Mesodermal cell (in vitro differentiated cells): Measurements from ENCODE around the gene MUC20.
"Not testable (repeated sequence)": the region's sequence is repeated elsewhere in the genome, so short reads cannot be mapped to it uniquely, and the experiment has no call there.

Experiments
- H3K27ac ChIP-seq: 2 replicates; pipeline ENCODE4 v1.7.0; 2013; ENCODE audit warnings: mild to moderate bottlenecking, low read depth, low read length, moderate library complexity; ENCODE audit not compliant: severe bottlenecking
- H3K36me3 ChIP-seq: 2 replicates; pipeline ENCODE4 v1.7.1; 2013; ENCODE audit warnings: mild to moderate bottlenecking, low read length, moderate library complexity; ENCODE audit not compliant: control insufficient read depth, insufficient read depth
- H3K4me1 ChIP-seq: one replicate; pipeline ENCODE4 v1.7.1; 2013; ENCODE audit warnings: mild to moderate bottlenecking, low read length; ENCODE audit not compliant: insufficient read depth, control insufficient read depth, poor library complexity, severe bottlenecking
- H3K4me3 ChIP-seq: 2 replicates; pipeline ENCODE4 v1.7.0; 2013; ENCODE audit warnings: low read length, control low read depth, mild to moderate bottlenecking; ENCODE audit not compliant: insufficient read depth, poor library complexity, severe bottlenecking; ENCODE audit errors: extremely low read depth
- H3K9me3 ChIP-seq: 2 replicates; pipeline ENCODE4 v1.7.1; 2013; ENCODE audit warnings: mild to moderate bottlenecking, low read length, moderate library complexity; ENCODE audit not compliant: control insufficient read depth
- WGBS, 2 experiments: methylation state at CpG; one replicate each; pipeline ENCODE4 v1.1.5; 2013; ENCODE audit warnings: missing lambda C conversion rate in 2 of 2; ENCODE audit not compliant: insufficient coverage in 2 of 2; 5-methylcytosine and 5-hydroxymethylcytosine counted together

The MUC20 gene

GRCh38 chr3:195703776-195704175, 17.0 kb upstream of the MUC20 start:
- Histone ChIP-seq H3K36me3 (no peaks in the 10 kb centered on the region), H3K4me3 (no peak overlapping the region), H3K9me3 (no peaks in the 10 kb centered on the region), H3K27ac (no peak overlapping the region), H3K4me1 (no peaks in the 10 kb centered on the region)
- 63 to 88% methylated on average over 1 to 5 of the region's 5 CpGs for WGBS, 2 experiments

GRCh38 chr3:195704433-195704999, 16.3 kb upstream of the MUC20 start:
- Histone ChIP-seq H3K9me3 (no peaks in the 10 kb centered on the region), H3K27ac (no peak overlapping the region), H3K4me1 (no peaks in the 10 kb centered on the region), H3K4me3 (no peak overlapping the region), H3K36me3 (no peaks in the 10 kb centered on the region)
- WGBS, 2 experiments, result 68 to 71% methylated on average over 7 to 9 of the region's 9 CpGs

- Histone ChIP-seq H3K4me3 (no peak overlapping the region), H3K27ac (no peak overlapping the region), H3K36me3 (no peaks in the 10 kb centered on the region), H3K9me3 (no peaks in the 10 kb centered on the region), H3K4me1 (no peaks in the 10 kb centered on the region)
- 87 to 88% methylated on average over 9 of the region's 9 CpGs for WGBS, 2 experiments
Measured at GRCh38 chr3:195705081-195705991, 15.4 kb upstream of the MUC20 start.

GRCh38 chr3:195708061-195708460, 12.7 kb upstream of the MUC20 start:
- Histone ChIP-seq H3K4me3 (no peak overlapping the region), H3K9me3 (no peaks in the 10 kb centered on the region), H3K36me3 (no peaks in the 10 kb centered on the region), H3K4me1 (no peaks in the 10 kb centered on the region), H3K27ac (no peak overlapping the region)
- 71 to 76% methylated on average over 5 to 6 of the region's 6 CpGs for WGBS, 2 experiments

GRCh38 chr3:195708626-195709481, 11.9 kb upstream of the MUC20 start:
- Histone ChIP-seq H3K9me3 (no peaks in the 10 kb centered on the region), H3K36me3 (no peaks in the 10 kb centered on the region), H3K4me3 (no peak overlapping the region), H3K4me1 (no peaks in the 10 kb centered on the region), H3K27ac (no peak overlapping the region)
- 85 to 89% methylated on average over 6 of the region's 6 CpGs for WGBS, 2 experiments

- Histone ChIP-seq H3K4me3 (no peak overlapping the region), H3K9me3 (no peaks in the 10 kb centered on the region), H3K36me3 (no peaks in the 10 kb centered on the region), H3K27ac (no peak overlapping the region), H3K4me1 (no peaks in the 10 kb centered on the region)
- WGBS, 2 experiments, result 90 to 99% methylated on average over 5 of the region's 6 CpGs
Measured at GRCh38 chr3:195709676-195710085, 11.1 kb upstream of the MUC20 start.

- H3K9me3 ChIP-seq, H3K4me1 ChIP-seq, H3K27ac ChIP-seq, H3K36me3 ChIP-seq, H3K4me3 ChIP-seq: not testable (repeated sequence)
- WGBS, 2 experiments, result 57 to 64% methylated on average over 6 of the region's 6 CpGs
Measured at GRCh38 chr3:195710126-195710905, 10.5 kb upstream of the MUC20 start.

- 56 to 60% methylated on average over 2 of the region's 2 CpGs for WGBS, 2 experiments
Measured at GRCh38 chr3:195711091-195711812, 9.5 kb upstream of the MUC20 start.

GRCh38 chr3:195711813-195712534, 8.8 kb upstream of the MUC20 start:
- no peak overlapping the region for H3K27ac ChIP-seq
- WGBS, 2 experiments, result 79 to 80% methylated on average over 8 to 9 of the region's 12 CpGs

More at GRCh38 chr3:195711091-195711812, 9.5 kb upstream of the MUC20 start:
- H3K27ac ChIP-seq, H3K4me3 ChIP-seq, H3K4me1 ChIP-seq, H3K36me3 ChIP-seq, H3K9me3 ChIP-seq: not testable (repeated sequence)

More at GRCh38 chr3:195711813-195712534, 8.8 kb upstream of the MUC20 start:
- Histone ChIP-seq H3K36me3 (no peaks in the 10 kb centered on the region), H3K4me3 (no peak overlapping the region), H3K9me3 (no peaks in the 10 kb centered on the region), H3K4me1 (no peaks in the 10 kb centered on the region)
